Endothelial cell of umbilical vein (primary cell): ENCODE results near the gene FGD6. TPM values are rescaled to one million over a fixed set of nuclear protein-coding genes. Genes with fewer than 3 reads are reported as not detected.
"Not testable (repeated sequence)": the region's sequence is repeated elsewhere in the genome, so short reads cannot be mapped to it uniquely, and the experiment has no call there.

Experiments
- BruUV-seq: library from RNA; stranded (reverse); fragments of 400-500 nt; replicated peaks from 2 replicates; lab custom pipeline; 2021; lab: Mats Ljungman, UMichigan
- CTCF ChIA-PET: fragments of 300-600, 350-600 bp; sonication (Branson Sonifier 250); formaldehyde crosslinking; loops from one replicate; lab custom pipeline; 2021; ENCODE audit warnings: antibody characterized with exemption, inconsistent platforms; lab: Charles Lee
- POLR2A ChIA-PET: fragments of 300-600, 350-600 bp; sonication (Branson Sonifier 250); formaldehyde crosslinking; loops from one replicate; lab custom pipeline; 2021; ENCODE audit warnings: antibody characterized with exemption, inconsistent platforms; lab: Charles Lee
- DNase-seq: peaks from one replicate; pipeline ENCODE4 v3.0.0-alpha.2; 2011; ENCODE audit warnings: low read depth, low spot score
- FAIRE-seq: peaks from 2 replicates; lab custom pipeline; 2011; peaks lifted over from hg19 to GRCh38; lab: Jason Lieb, UNC
- H2AFZ ChIP-seq: 2 replicates; pipeline ENCODE4 v1.6.0; 2012; ENCODE audit warnings: low read depth, low read length, control low read depth, inconsistent platforms
- H3K27ac ChIP-seq: 2 replicates; pipeline ENCODE4 v1.5.1; 2011; ENCODE audit warnings: low read depth, mild to moderate bottlenecking, control low read depth, low read length, moderate library complexity; ENCODE audit not compliant: insufficient read depth
- H3K27me3 ChIP-seq, 2 experiments: 2 replicates each; pipeline versions ENCODE4 v1.6.0 to v1.6.1; 2011; ENCODE audit warnings: low read length in 2 of 2, mixed read lengths in 1 of 2; ENCODE audit not compliant: control insufficient read depth in 2 of 2, insufficient read depth in 2 of 2
- H3K36me3 ChIP-seq, 2 experiments: 2 replicates in 1 of 2; 3 replicates in 1 of 2; pipeline ENCODE4 v1.5.1; 2011; ENCODE audit warnings: low read length in 2 of 2, mild to moderate bottlenecking in 1 of 2, moderate library complexity in 1 of 2; ENCODE audit not compliant: control insufficient read depth in 2 of 2, insufficient read depth in 2 of 2; ENCODE audit errors: extremely low read depth in 1 of 2
- H3K4me1 ChIP-seq: 3 replicates; pipeline ENCODE4 v1.5.1; 2011; ENCODE audit warnings: mild to moderate bottlenecking, low read length; ENCODE audit not compliant: control insufficient read depth, insufficient read depth; ENCODE audit errors: extremely low read depth
- H3K4me2 ChIP-seq: 2 replicates; pipeline ENCODE4 v1.6.1; 2011; ENCODE audit warnings: low read length, control low read depth, mixed read lengths; ENCODE audit not compliant: insufficient read depth
- H3K4me3 ChIP-seq, 3 experiments: fragments of 200-600 bp in 1 of 3; sonication (generic), shearing (Covaris generic) in 1 of 3; replicated peaks in 1 of 3; 2 replicates each; pipeline ENCODE4 v1.5.1; 2011 to 2016; ENCODE audit warnings: control low read depth in 3 of 3, low read length in 3 of 3, mild to moderate bottlenecking in 2 of 3, inconsistent platforms in 1 of 3, low read depth in 1 of 3, moderate library complexity in 1 of 3; ENCODE audit not compliant: insufficient read depth in 1 of 3
- H3K79me2 ChIP-seq: 2 replicates; pipeline ENCODE4 v1.6.0; 2012; ENCODE audit warnings: low read length, inconsistent platforms; ENCODE audit not compliant: control insufficient read depth, insufficient read depth
- H3K9ac ChIP-seq: replicated peaks from 2 replicates; pipeline ENCODE3; 2011; ENCODE audit warnings: low read length, control low read depth; ENCODE audit not compliant: insufficient read depth; ENCODE audit errors: extremely low read depth
- H3K9me1 ChIP-seq: replicated peaks from 3 replicates; pipeline ENCODE4 v1.6.0; 2011; ENCODE audit warnings: mild to moderate bottlenecking, low read length; ENCODE audit not compliant: control insufficient read depth, insufficient read depth; ENCODE audit errors: extremely low read depth
- H3K9me3 ChIP-seq: replicated peaks from 2 replicates; pipeline ENCODE4 v1.5.1; 2012; ENCODE audit warnings: low read length, inconsistent platforms; ENCODE audit not compliant: control insufficient read depth, insufficient read depth
- H4K20me1 ChIP-seq: replicated peaks from 2 replicates; pipeline ENCODE3; 2011; ENCODE audit warnings: mild to moderate bottlenecking, low read length; ENCODE audit not compliant: control insufficient read depth, insufficient read depth; ENCODE audit errors: extremely low read depth
- JUN ChIP-seq: IDR thresholded peaks from 2 replicates; pipeline ENCODE4 v1.6.1; 2011; ENCODE audit warnings: borderline replicate concordance, low read depth; ENCODE audit not compliant: insufficient read length, insufficient read depth
- MYC ChIP-seq: IDR thresholded peaks from one replicate; pipeline ENCODE4 v1.6.1; 2011; ENCODE audit warnings: mild to moderate bottlenecking, low read depth, low read length
- POLR2AphosphoS5 ChIP-seq: IDR thresholded peaks from 2 replicates; pipeline ENCODE4 v1.6.1; 2012; ENCODE audit warnings: low read depth, mild to moderate bottlenecking, control low read depth, low read length, moderate library complexity; ENCODE audit not compliant: insufficient read depth
- dilution Hi-C: fragments of 300-500 bp; cut with MboI; formaldehyde crosslinking; loops from one replicate; pipeline ENCODE4 v1.15.0; 2019; ENCODE audit warnings: low sequenced_read_pairs; ENCODE audit not compliant: extremely low pct_ligation_motif_present
- intact Hi-C: fragments of 100-400 bp; cut with micrococcal nuclease; formaldehyde crosslinking; loops from one replicate; pipeline ENCODE4 v1.10.0; 2022
- polyA plus RNA-seq, 4 experiments: library from polyadenylated mRNA; depleted of rRNA in 3 of 4; stranded (reverse) in 3 of 4; unstranded in 1 of 4; fragments of >200 nt; gene quantifications; 2 replicates each; pipeline versions ENCODE4 v1.2.1 to v1.2.3, GENCODE V29; 2011 to 2012; ENCODE audit warnings: missing spikeins in 1 of 4
- total RNA-seq: library from RNA; stranded (reverse); gene quantifications from 2 replicates; pipeline ENCODE4 v1.2.3, GENCODE V29; 2021

The FGD6 gene
- total and polyA plus RNA-seq, 2 donors (not counting 3 experiments of a cell fraction or from before 2014, with no cell fraction given), result 5.9 to 14.0 TPM

- peaks cover 70% of the 10 kb centered on the region for H3K79me2 ChIP-seq
- H3K9ac ChIP-seq, result no peak overlapping the region
- no peaks in the 10 kb centered on the region for H3K27me3 ChIP-seq
- no peak overlapping the region for H3K27ac ChIP-seq
- H3K4me1 ChIP-seq, result peaks cover 3% of the 10 kb centered on the region
- intact Hi-C loops, result no loop called here
- H2AFZ ChIP-seq, result no peak overlapping the region
- no peak overlapping the region for H3K4me2 ChIP-seq
- ChIA-PET CTCF (no interaction called here), POLR2A (no interaction called here)
- no peak for DNase-seq
- peaks cover 0 to 2% of the 10 kb centered on the region in 2 experiments for H3K36me3 ChIP-seq
- H4K20me1 ChIP-seq, result no peaks in the 10 kb centered on the region
- TF ChIP-seq JUN (no peak), POLR2AphosphoS5 (no peak), MYC (no peak)
- no peak for FAIRE-seq
- H3K9me1 ChIP-seq, result no peaks in the 10 kb centered on the region
- dilution Hi-C loops, result no loop called here
- H3K4me3 ChIP-seq, result no peak overlapping the region
- no peaks in the 10 kb centered on the region for H3K9me3 ChIP-seq
- no TSS peak for BruUV-seq
These were observed 24.7 kb upstream of the FGD6 start for GRCh38 chr12:95241761-95242506.

- intact Hi-C loops, H3K27ac ChIP-seq, H3K4me2 ChIP-seq, BruUV-seq, H3K36me3 ChIP-seq, H3K9ac ChIP-seq, dilution Hi-C loops, H3K4me1 ChIP-seq, H3K27me3 ChIP-seq, H3K9me1 ChIP-seq, POLR2A ChIA-PET, FAIRE-seq, H2AFZ ChIP-seq, H4K20me1 ChIP-seq, H3K9me3 ChIP-seq, DNase-seq, H3K4me3 ChIP-seq: not testable (repeated sequence)
- H3K79me2 ChIP-seq, result peaks cover 73% of the 10 kb centered on the region
- CTCF ChIA-PET, result interaction anchor here (1.1 to 2.8 kb wide), 2 partner anchors 9 to 13 kb away, joined by 3 to 11 read pairs; no protein-coding TSS in a partner anchor
These were observed 23.9 kb upstream of the FGD6 start for GRCh38 chr12:95241138-95241537.
